Stimulated activated CD4-positive, alpha-beta T cell treated with anti-CD3 and anti-CD28 coated beads, Interleukin-4, amount 100 ng/mL, for 24 hours (primary cell): ENCODE measurements around the gene CYP2D6.
A peak's percentile ranks its signal among the peaks of the same experiment; 100 is the strongest.
"Not testable (repeated sequence)": the region's sequence is repeated elsewhere in the genome, so short reads cannot be mapped to it uniquely, and the experiment has no call there.

Experiments
- DNase-seq: peaks from one replicate; pipeline ENCODE4 v3.0.0-alpha.2; 2020

The CYP2D6 gene

DNA sequence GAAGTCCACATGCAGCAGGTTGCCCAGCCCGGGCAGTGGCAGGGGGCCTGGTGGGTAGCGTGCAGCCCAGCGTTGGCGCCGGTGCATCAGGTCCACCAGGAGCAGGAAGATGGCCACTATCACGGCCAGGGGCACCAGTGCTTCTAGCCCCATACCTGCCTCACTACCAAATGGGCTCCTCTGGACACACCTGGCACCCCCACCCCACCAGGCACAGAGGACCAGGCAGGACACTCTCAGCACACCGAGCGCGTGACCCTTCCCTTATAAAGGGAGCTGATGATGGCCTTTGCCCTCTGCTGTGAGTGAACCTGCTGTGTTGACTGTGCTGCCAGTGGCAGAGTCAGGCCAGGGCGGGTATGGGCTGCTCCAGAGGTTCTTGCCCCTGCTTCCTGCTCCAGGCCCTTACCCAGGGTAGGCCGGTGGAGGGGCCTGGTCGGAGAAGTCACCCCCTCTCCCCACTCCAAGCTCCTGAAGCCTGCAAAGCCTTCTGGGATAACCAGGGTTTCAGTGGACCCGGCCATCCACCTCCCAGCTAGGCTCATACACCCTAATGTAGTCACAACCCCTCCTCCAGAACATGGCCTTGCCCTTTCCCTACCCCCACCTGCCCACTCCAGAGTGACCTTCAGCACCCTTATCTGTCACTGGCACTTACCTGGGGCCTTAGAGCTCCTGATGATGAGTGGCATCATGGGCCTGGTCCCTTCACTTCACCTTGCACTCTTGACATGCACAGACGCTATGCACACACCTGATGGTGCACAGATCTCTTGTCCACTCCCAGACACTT is at the start of gene CYP2D6:
CYP2D6 (minus strand) TSS at position 172 of the 793 bp plus-strand sequence; CDS start at position 153, 19 bp downstream.
- not testable (repeated sequence) for DNase-seq

DNA sequence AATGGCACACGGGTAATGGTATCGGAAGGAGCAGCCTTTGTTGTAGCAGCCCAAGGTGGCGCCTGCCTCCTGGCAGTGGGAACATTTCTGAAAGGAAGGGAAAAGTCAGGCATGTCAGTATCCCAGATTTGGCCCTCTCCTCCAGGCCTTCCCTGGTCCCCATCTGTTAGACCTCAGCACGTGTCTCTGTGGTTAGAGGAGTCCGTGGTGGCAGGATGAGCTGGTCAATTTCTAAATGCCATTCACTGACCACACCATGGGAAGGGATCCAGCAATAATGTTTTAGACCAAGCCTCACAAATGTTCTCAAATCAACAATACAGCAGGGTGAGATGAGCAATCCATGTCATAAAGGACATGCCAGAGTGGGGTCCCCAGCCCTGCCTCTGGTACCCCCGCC is 49.0 kb upstream of the CYP2D6 start:
- no peak for DNase-seq

DNA sequence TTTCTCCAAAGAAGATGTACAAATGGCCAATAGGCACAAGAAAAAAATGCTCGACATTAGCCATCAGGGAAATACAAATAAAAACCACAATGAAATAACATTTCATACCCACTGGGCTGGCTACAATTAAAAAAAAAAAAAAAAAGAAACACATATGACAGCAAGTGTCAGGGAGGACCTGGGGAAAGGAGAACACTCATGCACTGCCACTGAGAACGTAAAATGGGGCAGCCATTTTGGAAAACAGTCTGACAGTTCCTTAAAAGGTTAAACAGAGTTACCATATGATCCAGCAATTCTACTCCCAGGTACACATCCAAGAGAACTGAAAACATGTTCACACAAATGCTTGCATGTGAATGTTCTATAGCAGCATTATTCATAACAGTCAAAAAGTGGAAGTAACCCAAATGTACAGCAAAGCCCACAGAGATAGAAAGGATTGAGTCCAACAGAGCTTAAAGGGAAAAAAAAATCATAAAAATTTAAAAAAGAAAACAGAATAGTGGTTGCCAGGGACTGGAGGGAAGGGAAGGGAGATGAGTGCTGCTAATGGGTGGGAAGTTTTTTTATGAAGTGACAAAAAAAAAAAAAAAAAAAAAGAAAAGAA is 48.4 kb upstream of the CYP2D6 start:
- DNase-seq = no peak

DNA sequence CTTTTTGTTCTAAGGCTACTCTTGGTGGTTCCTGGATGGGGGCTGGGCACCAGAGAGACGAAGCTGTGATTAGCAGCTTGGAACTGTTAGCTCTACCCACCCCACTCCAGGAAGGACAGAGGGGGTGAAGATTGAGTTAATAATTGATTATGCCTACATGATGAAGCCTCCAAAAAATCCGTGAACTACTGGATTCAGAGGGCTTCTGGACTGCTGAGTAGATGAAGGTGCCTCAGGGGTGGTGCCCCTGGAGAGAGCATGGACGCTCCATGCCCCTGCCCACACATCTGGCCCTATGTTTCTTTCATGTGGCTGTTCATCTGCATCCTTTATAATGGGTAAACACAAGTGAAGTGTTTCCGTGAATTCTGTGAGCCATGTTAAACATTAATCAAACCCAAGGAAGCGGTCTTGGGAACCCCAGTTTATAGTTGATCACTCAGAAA is 47.3 kb upstream of the CYP2D6 start:
- DNase-seq = no peak

DNA sequence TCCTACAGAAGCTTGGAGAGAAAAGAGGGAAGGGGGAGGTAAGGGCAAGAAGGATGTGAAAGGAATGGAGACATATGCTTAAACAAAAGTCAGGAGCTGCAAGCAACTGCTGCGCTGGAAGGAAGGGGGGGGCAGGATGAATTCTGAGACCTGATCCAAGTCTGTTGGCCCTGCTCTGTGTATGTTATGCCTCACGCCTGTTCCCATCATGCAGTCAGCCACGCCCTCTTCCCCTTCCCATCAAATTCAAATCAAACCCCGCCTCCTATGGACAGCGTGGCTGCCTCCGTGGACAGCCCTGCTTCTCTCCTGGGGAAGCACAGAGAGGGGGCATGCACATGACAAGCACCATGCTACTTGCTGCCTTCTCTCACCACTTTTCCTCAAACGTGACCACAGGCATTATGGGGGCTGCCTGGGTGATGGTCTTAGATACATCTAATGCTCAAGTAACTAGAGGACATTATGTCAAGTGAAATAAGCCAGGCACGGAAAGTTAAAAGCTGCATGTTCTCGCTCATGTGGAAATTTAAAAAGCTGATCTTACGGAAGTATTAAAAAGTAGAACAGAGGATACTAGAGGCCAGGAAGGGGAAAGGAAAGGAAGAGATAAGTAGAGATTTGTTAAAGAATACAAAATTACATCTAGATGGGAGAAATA is 45.8 kb upstream of the CYP2D6 start:
- DNase-seq = no peak

DNA sequence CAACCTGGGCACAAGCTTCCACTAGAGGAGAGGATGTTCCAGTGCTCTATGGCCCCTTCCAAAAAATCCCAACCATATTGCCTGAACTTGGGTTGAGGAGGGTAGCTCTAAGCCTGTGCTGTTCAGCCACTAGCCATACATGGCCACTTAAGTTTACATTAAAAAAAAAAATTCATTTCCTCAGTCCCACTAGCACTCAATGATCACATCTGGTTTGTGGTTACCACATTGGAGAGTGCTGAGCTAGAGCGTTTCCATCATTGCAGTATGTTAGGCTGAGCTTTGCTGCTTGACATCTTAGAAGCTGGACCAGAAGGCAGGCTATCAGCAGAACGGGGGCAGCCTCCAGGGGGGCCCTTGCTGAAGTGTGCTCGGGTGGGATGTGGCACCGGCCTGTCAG is 43.5 kb upstream of the CYP2D6 start:
- no peak for DNase-seq

DNA sequence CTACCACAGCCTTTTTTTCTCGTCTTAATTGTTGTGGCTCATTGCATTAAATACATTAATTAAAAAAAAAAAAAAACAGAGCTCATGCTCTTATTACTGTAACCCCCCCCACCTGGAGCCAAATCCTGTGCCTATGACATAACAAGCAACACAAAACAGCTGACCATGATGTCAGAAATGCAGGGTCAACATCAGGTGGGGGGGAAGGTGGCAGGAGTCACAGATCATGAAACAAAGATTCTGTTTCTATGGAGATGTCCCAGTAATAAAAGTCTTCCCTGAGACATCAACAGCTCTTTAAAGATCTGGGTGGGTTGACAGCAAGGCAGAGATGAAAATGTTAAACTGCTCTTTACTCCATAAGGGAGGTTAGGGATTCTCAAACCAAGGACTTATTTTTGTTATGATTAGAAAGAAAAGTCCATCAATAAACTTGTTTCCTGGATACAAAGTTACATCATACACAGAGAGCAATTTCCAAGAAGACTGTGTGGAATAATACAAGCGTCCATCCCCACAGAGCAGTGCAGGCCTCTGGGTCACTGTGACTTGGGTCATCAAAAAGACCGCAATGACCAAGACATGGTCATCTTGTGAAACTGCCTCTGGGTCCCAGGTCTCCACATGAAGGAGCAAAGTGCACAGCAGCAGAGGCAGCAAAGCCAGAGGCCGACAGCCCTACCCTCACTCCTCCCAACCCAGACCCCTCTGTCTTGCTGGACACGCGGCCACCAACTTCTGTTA is 42.7 kb upstream of the CYP2D6 start:
- DNase-seq = no peak

DNA sequence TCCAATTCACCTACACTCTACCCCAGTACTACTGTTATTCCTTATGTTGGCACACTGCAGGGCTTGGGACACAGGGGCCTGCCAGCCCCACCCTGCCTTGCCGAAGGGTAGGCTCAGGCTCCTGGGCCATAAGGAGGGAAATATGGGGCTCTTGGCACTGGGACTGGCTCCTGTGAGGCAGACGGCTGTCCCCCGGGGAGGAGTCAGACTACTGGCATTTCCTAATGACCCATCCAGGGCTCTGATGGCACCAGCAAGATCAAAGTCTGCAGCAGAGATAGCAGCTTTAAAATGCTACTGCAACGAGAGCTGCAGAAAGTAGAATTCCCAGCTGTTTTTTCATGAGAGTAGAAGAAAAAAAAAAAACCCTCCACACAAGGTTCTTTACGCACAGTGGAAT is 42.2 kb upstream of the CYP2D6 start:
- no peak for DNase-seq

DNA sequence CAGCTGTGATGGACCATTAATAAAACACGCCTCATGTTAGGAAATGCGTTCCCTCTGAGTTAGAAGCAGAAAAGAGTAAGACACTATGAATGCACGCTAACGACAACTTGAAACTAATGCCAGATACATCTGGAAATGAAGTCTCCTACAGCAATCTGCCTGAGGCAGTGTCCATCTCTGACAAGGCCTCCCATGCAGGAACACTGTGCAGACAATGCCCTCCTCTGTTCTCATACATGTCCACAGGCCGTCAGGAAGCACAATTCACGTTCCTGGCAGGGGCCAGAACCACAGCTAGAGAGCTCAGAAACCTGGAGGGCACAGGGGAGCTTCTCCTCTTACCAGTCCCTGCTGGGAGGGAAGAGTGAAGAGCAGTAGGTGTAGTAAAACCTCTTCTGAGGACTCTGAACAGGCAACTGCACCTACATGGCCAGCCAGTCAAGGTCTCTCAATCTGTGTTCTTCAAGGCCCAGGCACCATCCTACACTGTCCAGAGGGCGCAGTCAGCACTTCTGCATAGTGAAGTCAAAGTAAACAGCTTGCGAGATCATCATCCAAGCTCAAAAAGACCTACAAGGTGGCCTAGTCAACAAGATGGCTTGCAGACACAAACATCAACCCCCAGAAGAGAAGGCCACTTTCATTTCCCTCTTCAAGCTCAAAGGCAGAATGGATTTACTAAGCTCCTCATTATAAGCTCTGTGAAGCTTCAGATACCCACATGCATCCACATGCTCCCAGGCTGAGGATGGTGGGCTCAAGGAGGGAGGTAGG is 41.5 kb upstream of the CYP2D6 start:
- no peak for DNase-seq

DNA sequence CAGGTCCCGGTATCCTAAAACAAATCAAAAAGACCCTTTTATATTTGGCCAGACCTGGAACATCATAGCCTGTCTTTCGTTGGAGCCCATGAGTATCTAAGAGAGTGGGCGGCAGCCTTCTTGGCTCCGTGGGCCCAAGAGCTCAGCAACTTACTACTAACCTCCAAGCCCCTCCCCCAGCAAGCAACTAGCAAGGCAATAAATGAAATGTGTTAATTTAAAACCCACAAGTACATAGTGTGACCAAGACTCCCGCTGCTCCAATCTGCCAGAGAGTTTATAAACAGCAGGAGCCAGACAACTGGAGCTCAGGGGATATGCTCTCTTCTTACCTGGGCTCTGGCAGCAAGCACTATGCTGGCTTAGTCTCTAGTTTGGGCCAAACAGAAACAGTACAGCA is 40.8 kb upstream of the CYP2D6 start:
- no peak for DNase-seq

DNA sequence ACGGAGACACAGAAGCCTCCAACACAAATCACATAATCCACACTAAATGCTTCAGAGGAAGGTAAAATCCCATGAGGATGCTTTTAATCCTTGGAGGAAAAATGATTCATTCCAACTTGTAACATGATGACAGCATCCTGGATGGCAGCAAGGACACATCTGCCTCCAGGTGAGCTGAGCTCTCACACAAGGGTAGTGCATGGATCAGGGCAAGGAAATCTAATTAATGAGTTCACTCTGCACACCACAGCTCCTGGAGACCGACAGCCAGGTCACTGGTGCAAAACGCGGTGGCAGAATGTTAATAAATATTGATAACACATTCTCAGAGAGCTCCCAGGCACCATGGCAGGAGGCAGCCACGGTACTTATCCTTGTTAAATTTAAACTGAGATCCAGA is 40.3 kb upstream of the CYP2D6 start:
- no peak for DNase-seq

DNA sequence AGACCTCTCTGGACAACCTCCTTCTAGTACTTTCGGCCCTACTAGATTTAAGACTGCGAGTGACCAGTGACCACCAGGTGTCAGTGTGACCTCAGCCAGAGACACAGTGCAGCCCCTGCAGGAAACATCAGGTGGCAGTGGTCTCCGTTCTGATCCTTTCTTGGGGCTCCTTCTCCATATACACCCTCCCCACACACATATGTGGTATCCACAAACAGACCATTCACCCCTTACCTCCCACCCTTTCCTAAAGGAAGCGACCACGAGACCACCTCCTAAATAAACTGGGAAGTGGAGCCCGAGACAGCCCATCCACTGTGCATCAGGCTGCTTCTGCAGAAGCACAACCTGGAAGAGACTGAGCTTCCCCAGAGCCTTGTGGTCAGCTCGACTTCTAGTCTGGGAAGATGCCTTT is 38.5 kb upstream of the CYP2D6 start:
- peak; percentile 83 for DNase-seq

DNA sequence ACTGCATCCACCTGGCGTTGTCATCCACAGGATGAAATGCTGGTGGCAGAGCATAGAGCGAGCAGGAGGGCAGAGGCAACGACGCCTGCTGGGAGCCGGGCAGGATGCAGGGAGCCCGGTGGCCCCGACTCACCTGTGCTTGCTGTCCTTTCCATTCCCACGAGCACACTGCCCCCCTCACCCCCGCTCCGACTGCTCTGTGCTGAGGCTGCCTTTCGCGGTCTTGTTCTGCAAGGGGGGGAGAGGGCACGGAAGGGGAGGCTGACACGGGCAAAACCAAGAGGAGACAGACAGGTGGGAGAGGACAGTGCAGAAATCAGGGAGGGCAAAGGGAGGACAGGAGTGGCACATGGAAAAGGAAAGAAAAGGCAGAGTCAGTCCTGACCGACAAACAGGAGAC is 37.9 kb upstream of the CYP2D6 start:
- no peak for DNase-seq

DNA sequence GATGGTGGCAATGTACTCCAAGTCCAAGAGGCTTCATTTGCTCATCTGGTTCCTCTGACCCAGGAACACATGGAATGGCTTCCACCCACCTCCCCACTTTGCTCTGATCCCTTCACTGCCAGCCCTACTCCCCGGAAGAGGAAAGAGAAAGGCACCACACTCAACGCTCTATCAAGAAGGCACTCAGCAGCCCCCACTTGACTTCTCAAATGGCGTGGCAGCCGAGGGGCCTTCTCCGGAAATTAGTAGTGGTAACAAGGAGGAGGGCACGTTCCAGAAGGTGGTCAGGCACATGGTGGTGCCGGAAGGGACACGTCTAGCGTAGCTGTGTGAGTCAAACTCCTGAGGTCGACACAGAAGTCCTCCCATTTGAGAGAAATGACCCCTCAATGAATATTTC is 36.5 kb upstream of the CYP2D6 start:
- no peak for DNase-seq

DNA sequence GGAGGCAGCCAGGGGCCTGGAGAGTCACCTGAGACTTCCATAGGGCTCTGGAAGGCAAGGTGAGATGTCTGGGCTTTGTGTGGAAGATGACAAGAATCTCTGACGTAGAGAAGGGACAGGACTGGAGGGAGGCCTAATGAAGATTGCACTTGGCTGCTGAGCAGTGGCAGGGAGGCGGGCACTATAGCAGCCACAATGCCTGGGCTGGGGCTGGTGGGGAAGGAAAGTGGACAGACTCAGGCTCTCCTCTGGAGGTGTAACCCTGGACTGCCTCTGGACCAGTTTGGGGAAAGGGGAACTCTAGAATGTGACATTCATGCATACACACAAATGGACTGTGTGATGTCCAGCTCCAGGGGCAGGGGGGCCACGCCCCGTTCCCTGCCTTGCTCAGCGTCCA is 34.3 kb upstream of the CYP2D6 start:
- DNase-seq = no peak

DNA sequence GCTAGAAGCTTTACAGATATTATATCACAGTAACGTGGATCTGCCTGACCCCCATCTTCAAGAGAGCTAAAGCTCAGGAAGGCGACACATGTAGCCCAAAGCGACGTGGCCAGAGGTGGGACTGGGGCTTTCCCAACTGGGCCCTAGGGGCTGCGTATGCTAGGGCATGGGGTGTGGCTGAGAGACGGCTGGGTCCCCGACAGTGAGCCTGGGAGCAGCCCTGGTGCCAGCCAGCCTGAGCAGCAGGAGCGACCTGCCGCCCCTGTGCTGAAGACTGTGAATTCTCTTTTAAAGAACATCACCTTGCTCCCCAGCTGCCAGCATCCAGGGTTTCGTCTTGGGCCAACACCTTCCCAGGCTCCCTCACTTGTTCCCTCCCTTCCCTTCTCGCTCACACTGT is 32.9 kb upstream of the CYP2D6 start:
- DNase-seq = no peak

DNA sequence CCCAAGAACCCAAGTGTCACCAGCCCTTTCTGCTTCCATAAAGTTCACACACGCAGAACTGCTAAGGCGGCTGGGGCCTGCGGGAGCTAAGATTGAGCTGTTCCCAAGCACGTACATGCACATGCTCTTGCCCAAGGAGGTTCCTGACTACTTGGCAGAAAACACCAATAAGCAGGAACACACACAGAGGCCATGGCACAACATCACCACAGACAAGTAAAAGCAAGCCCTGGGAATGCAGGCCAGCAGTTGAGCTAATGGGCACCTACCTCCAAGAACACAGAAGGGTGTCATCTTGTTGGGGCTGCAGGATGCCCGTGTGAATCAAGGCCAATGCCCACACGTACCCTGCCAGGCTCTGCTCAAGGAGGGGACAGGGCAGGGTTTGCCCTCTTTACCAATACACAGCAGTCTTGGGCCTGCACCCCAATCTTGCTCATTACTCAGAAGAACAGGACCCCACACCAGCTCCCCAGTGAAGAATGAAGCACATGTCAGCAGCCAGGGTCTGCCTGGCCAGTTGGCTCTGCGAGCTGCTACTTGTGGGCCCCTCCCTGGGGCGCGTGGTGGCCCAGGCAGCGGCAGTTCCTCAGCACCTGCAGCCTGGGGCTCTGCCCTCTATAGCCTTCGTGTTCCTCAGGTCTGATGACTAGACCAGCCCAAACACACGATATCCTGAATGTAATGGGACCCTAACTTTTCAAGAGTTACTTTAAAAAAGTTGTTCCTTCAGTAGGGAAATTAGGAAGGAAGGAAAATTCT is 32.3 kb upstream of the CYP2D6 start:
- no peak for DNase-seq

DNA sequence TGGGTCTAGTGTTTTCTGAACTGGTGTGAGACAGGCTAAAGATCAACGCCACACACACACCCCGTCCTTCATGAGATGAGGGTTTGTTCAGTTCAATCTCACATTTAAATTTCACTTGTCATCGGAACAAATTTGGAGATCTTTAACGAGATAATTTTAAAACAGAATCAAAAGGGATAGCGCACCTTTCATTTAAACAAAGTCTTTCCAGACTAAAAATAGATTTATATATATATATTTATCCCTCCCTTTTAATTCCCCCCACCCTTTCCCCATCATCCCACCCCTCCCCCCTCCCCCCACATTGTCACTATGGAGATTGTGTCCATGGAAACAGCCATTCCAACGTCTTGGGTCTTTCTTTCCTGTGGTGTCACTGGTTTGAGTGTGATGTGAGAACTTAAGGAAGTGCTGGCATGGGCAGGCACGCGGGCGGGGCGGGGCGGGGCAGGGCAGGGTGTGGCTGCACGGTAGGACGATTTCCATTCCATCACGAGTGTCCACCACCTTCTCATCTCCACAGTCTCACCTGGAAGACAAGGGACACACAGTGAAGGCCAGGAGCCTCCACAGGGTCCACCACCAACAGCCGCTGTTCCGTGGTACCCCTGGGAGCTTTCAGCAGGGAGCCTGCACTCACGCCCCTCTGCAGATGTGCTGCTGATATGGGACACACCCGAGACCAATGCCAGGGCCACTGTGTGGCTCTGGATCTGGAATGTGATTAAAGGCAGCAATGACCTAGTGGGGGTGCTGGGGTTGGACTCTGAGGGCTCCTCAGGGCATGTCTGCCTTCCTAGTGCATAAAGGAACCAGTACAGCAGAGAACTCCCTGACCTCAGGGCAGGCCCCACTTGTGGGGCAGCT is 30.5 kb upstream of the CYP2D6 start:
- no peak for DNase-seq

DNA sequence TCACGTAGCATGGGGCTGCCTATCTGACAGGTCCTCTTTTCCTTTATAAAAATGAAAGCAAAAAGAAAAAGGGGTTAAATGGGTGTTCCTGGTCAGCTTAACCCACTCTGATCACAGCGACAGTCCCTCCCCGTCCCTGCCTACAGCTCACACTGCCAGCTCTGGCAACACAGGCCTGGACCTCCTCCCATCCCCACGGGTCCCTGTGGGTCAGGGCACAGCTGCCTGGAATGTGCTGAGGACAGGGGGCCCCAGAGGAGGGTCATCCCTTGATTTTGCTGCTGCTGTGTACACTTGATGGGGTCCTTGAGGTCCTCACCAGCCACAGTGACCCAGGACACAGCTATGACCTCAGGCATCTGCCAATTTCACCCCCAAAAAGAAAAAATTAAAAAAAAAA is 29.6 kb upstream of the CYP2D6 start:
- DNase-seq = no peak

DNA sequence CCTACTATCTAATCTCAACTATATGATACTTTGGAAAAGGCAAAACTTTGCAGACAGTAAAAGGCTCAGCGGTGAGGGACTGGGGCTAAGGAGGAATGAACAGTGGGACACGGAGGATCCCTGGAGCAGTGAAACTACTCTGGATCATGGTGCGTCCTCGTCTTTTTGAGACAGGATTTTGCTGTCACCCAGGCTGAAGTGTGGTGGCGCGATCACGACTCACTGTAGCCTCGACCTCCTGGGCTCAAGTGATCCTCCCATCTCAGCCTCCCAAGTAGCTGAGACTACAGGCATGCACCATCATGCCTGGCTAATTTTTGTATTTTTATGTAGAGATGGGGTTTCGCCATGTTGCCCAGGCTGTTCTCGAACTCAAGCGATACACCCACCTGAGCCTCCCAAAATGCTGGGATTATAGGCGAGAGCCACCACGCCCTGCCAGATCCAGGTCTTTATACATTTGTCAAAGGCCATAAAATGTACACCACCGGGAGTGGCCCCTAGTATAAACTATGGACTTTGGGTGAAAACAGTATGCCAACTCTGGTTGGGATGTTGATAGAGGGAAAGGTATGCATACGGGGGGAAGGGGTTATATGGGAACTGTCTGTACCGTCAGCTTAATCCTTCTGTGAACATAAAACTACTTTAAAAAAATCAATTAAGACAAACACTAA is 28.0 kb upstream of the CYP2D6 start:
- DNase-seq = no peak
